ENCODE results near the gene DAB2. TPM values are rescaled to one million over a fixed set of nuclear protein-coding genes. Genes with fewer than 3 reads are reported as not detected.

Gene DAB2
- total RNA-seq (0.47 and 0.97 TPM in 2 replicates), polyA plus RNA-seq (0.03 and 0.26 TPM in 2 replicates), polyA minus RNA-seq (1.5 TPM in 1 of 2 replicates, not detected in the other)
- total RNA-seq (2013): 5.6 TPM

- intact Hi-C loops (cut with micrococcal nuclease): no loop called here
These were observed at the start of gene DAB2 for GRCh38 chr5:39424736-39425637. TSS of gene DAB2 (minus strand) at chr5:39424980. CDS start at chr5:39394320, 30,660 bp downstream.

More at GRCh38 chr5:39424736-39425637, at the start of gene DAB2:
- Histone ChIP-seq H3K79me2 (ENCODE audit: control insufficient read depth, insufficient read depth, low read length) (no peaks in the 10 kb centered on the region), H3K9me3 (ENCODE audit: control extremely low read depth in 1 of 3, control insufficient read depth in 2 of 3, insufficient read depth in 1 of 3, low read length in 2 of 3) (no peaks in the 10 kb centered on the region), H3K36me3 (replicated peaks in 1 of 2; ENCODE audit: control extremely low read depth in 1 of 2, control insufficient read depth in 1 of 2, extremely low read depth in 1 of 2, insufficient read depth in 2 of 2, low read length in 1 of 2) (no peaks in the 10 kb centered on the region), H3K4me2 (replicated peaks; ENCODE audit: low read depth, low read length, poor library complexity, severe bottlenecking) (peak within 1 kb of the TSS; percentile 91), H4K20me1 (ENCODE audit: control insufficient read depth, insufficient read depth, low read length, poor library complexity, severe bottlenecking) (no peaks in the 10 kb centered on the region), H2AFZ (ENCODE audit: insufficient read depth, low read depth, low read length, poor library complexity, severe bottlenecking) (peak within 1 kb of the TSS; percentile 76), H3K27me3 (replicated peaks in 1 of 4; ENCODE audit: control extremely low read depth in 1 of 4, control insufficient read depth in 3 of 4, insufficient read depth in 4 of 4, low read length in 3 of 4) (peaks cover 0 to 33% (median 21%) of the 10 kb centered on the region in 4 experiments), H3K4me1 (ENCODE audit: control insufficient read depth in 2 of 2, insufficient read depth in 2 of 2, low read length in 2 of 2) (peaks cover 13 to 17% of the 10 kb centered on the region in 2 donors), H3K27ac (ENCODE audit: low read length in 2 of 2) (no peak within 1 kb of the TSS), H3K4me3 (ENCODE audit: control extremely low read depth in 1 of 5, extremely low read depth in 1 of 5, insufficient read depth in 1 of 5, low read depth in 2 of 5, low read length in 4 of 5) (peak within 1 kb of the TSS; percentile 35 to 77 (median 50)), H3K9ac (ENCODE audit: low read length) (peak within 1 kb of the TSS; percentile 69)
- ATAC-seq (ENCODE audit: low read depth) (peak; percentile 64), DNase-seq (peak; percentile 54)
- ChIA-PET POLR2A (no interaction called here), CTCF (interaction anchor here (1.0 to 1.2 kb wide), 4 partner anchors 14 to 207 kb away, joined by 3 to 4 read pairs (median 3); no protein-coding TSS in a partner anchor)
- Mint-ChIP-seq H3K27me3 (peaks cover 39% of the 10 kb centered on the region), H3K9me3 (ENCODE audit: insufficient read depth) (no peaks in the 10 kb centered on the region), H3K4me3 (peak within 1 kb of the TSS; percentile 82), H3K4me1 (peaks cover 8% of the 10 kb centered on the region), H3K27ac (no peak within 1 kb of the TSS)
- no peak for TF ChIP-seq EZH2 (IDR thresholded peaks at IDR 0.05; ENCODE audit: borderline replicate concordance, insufficient read depth, low read depth, low read length, poor library complexity, severe bottlenecking)
- peak; percentile 33 for TF ChIP-seq CTCF (IDR thresholded peaks at IDR 0.05)
- under 1% methylated on average over 45 of the region's 53 CpGs for WGBS (ENCODE audit: insufficient coverage)
